AG10803 (cell line): ENCODE data around the gene WAPL.

Experiments used
- DNase-seq: peaks from one replicate; pipeline ENCODE4 v3.0.0; 2010; ENCODE audit warnings: low read depth
- H3K4me3 ChIP-seq: 2 replicates; pipeline ENCODE4 v1.5.1; 2011; ENCODE audit warnings: mild to moderate bottlenecking, low read length, control low read depth
- CTCF ChIP-seq: conservative IDR thresholded peaks from 2 replicates; pipeline ENCODE4 v1.5.1; 2011; ENCODE audit warnings: mild to moderate bottlenecking, low read length, control low read depth, inconsistent platforms

Gene WAPL

GRCh38 chr10:86522510-86522855 lies 891 bp upstream of the WAPL start:
- no peak for TF ChIP-seq CTCF
- peak overlapping the region; percentile 80 for H3K4me3 ChIP-seq
- DNase-seq, result no peak

GRCh38 chr10:86520871-86521677 lies 518 bp downstream of the WAPL start:
- TF ChIP-seq CTCF, result no peak
- peak overlapping the region; percentile 81 for H3K4me3 ChIP-seq
- DNase-seq, result peak; percentile 61

- H3K4me3 ChIP-seq, result no peak overlapping the region
- TF ChIP-seq CTCF, result no peak
- DNase-seq, result no peak
Measured at GRCh38 chr10:86518781-86519180, 2.8 kb downstream of the WAPL start.

DNA sequence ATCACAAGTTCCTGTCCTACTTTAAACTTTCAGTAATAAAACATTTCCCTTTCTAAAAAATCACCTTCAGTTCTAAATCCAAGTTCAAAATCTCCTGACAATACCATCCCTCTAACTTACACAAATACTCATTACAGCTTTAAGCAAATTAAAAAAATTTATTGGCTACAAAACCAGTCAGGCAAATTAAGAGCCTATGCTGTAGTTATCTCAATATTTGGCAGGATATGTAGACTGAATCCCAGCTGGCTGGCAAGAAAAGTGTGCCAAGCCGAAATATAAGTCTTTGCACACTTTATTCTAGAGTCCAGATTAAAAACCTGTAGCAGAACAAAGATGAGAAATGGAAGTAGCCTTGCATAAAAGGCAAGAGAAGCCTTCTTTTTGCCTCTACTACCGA lies 9.5 kb downstream of the WAPL start:
- DNase-seq, result no peak
- no peak overlapping the region for H3K4me3 ChIP-seq
- TF ChIP-seq CTCF, result no peak

GRCh38 chr10:86511027-86511865 lies 10.3 kb downstream of the WAPL start:
- no peak for TF ChIP-seq CTCF
- DNase-seq, result no peak
- H3K4me3 ChIP-seq, result no peak overlapping the region

GRCh38 chr10:86509145-86509544 lies 12.4 kb downstream of the WAPL start:
- no peak for TF ChIP-seq CTCF
- DNase-seq, result no peak
- H3K4me3 ChIP-seq, result no peak overlapping the region

DNA sequence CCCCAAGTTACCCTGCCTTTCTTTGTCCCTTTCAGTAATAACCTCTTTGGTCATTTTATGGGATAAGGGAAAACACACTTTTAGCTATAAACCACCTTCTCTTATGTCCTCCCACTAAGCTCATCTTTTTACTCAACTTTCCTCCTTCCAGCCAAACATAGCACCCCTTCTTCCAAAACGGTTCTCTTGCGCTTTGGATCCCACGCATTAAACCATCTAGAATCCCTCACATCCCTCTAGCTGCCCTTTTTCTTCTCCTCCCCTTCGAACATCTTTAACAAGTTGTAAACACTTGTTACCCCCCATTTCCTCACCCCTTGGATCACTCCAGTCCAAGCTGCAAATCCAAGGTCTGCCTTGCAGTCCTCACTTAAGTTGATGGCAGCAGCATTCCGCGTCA lies 13.4 kb downstream of the WAPL start:
- H3K4me3 ChIP-seq, result no peak overlapping the region
- no peak for DNase-seq
- TF ChIP-seq CTCF, result no peak
